ENCODE results near the gene ENPEP. TPM values are rescaled to one million over a fixed set of nuclear protein-coding genes. Genes with fewer than 3 reads are reported as not detected.

ENPEP gene
- polyA plus RNA-seq, 1 donor (not counting 4 experiments of a cell fraction or from before 2014, with no cell fraction given) = not detected

DNA sequence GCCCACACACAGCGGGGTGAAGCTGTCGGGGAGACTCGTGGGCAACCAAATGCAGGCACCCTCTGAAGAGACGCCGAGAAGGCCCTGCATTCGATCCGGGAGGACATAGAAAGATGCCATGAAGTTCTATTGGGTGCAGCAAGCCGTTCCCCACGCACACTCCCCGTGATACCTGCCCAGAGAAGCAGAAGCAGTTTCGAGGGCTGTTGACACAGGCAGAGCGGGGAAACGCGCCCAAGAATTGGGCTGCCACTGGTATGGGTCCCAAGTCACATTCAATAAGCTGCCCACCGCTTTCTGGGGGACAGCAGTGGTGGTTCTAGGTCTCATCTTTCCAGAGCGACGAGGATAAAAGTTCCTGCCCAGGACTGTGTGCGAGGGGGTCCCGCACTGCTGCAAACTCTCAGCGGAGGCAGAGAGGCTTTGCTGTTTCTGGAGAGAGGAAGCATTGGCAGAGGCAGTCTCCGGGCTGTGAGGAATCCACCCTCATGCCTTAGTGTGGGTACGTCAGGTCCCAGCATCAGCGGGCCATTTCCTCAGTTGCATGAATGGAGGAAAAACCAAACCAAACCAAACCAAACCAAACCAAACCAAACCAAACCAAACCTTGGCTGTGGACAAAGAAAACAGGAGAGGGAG lies 136.8 kb downstream of the ENPEP start:
- no peak overlapping the region for H3K9ac ChIP-seq (ENCODE audit: control insufficient read depth, extremely low read depth, insufficient read depth, low read length)
- no peak for TF ChIP-seq EZH2 (IDR thresholded peaks at IDR 0.05; ENCODE audit: low read length)
- TF ChIP-seq, protein P1, sequence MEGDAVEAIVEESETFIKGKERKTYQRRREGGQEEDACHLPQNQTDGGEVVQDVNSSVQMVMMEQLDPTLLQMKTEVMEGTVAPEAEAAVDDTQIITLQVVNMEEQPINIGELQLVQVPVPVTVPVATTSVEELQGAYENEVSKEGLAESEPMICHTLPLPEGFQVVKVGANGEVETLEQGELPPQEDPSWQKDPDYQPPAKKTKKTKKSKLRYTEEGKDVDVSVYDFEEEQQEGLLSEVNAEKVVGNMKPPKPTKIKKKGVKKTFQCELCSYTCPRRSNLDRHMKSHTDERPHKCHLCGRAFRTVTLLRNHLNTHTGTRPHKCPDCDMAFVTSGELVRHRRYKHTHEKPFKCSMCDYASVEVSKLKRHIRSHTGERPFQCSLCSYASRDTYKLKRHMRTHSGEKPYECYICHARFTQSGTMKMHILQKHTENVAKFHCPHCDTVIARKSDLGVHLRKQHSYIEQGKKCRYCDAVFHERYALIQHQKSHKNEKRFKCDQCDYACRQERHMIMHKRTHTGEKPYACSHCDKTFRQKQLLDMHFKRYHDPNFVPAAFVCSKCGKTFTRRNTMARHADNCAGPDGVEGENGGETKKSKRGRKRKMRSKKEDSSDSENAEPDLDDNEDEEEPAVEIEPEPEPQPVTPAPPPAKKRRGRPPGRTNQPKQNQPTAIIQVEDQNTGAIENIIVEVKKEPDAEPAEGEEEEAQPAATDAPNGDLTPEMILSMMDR (optimal IDR thresholded peaks at IDR 0.05 in 1 of 3, IDR thresholded peaks at IDR 0.05 in 1 of 3, conservative IDR thresholded peaks at IDR 0.05 in 1 of 3; ENCODE audit: extremely low read depth in 1 of 3, insufficient read depth in 2 of 3, low read length in 3 of 3) = no peak
- H3K27me3 ChIP-seq (ENCODE audit: control insufficient read depth, extremely low read depth, insufficient read depth, low read length) = peaks cover 91% of the 10 kb centered on the region
- no peaks in the 10 kb centered on the region for H3K79me2 ChIP-seq (ENCODE audit: control insufficient read depth, insufficient read depth, low read length)
- H3K9me1 ChIP-seq (ENCODE audit: control insufficient read depth, extremely low read depth, insufficient read depth, low read length) = no peaks in the 10 kb centered on the region
- no peaks in the 10 kb centered on the region for H3K9me3 ChIP-seq (ENCODE audit: control insufficient read depth, low read depth, low read length)
- H3K27ac ChIP-seq (ENCODE audit: control insufficient read depth, insufficient read depth, low read length) = no peak overlapping the region
- no peak overlapping the region for H3K4me2 ChIP-seq (ENCODE audit: control insufficient read depth, extremely low read depth, insufficient read depth, low read depth, low read length)
- dilution Hi-C loops (cut with MboI; ENCODE audit: extremely low pct_ligation_motif_present, low sequenced_read_pairs) = no loop called here
- H3K4me1 ChIP-seq (ENCODE audit: control insufficient read depth, extremely low read depth, insufficient read depth, low read length) = no peaks in the 10 kb centered on the region
- no peak overlapping the region for H3K4me3 ChIP-seq (ENCODE audit: control insufficient read depth in 2 of 3, extremely low read depth in 1 of 3, insufficient read depth in 2 of 3, low read depth in 1 of 3, low read length in 3 of 3)
- DNase-seq (ENCODE audit: low read depth, low spot score) (no peak), FAIRE-seq (no peak)
- H4K20me1 ChIP-seq (ENCODE audit: control insufficient read depth, extremely low read depth, insufficient read depth, low read length) = no peaks in the 10 kb centered on the region
- no peak overlapping the region for H2AFZ ChIP-seq (ENCODE audit: control insufficient read depth, low read length)
- H3K36me3 ChIP-seq (ENCODE audit: control insufficient read depth in 2 of 2, extremely low read depth in 1 of 2, insufficient read depth in 2 of 2, low read length in 2 of 2) = no peaks in the 10 kb centered on the region

GRCh38 chr4:110613745-110614144 lies 137.8 kb downstream of the ENPEP start:
- no peak overlapping the region for H3K27ac ChIP-seq (ENCODE audit: control insufficient read depth, insufficient read depth, low read length)
- H2AFZ ChIP-seq (ENCODE audit: control insufficient read depth, low read length) = no peak overlapping the region
- H3K79me2 ChIP-seq (ENCODE audit: control insufficient read depth, insufficient read depth, low read length) = no peaks in the 10 kb centered on the region
- DNase-seq (ENCODE audit: low read depth, low spot score) (no peak), FAIRE-seq (no peak)
- dilution Hi-C loops (cut with MboI; ENCODE audit: extremely low pct_ligation_motif_present, low sequenced_read_pairs) = no loop called here
- no peaks in the 10 kb centered on the region for H3K4me1 ChIP-seq (ENCODE audit: control insufficient read depth, extremely low read depth, insufficient read depth, low read length)
- H3K9me3 ChIP-seq (ENCODE audit: control insufficient read depth, low read depth, low read length) = peaks cover 7% of the 10 kb centered on the region
- no peak for TF ChIP-seq EZH2 (IDR thresholded peaks at IDR 0.05; ENCODE audit: low read length)
- TF ChIP-seq, protein P1 (optimal IDR thresholded peaks at IDR 0.05 in 1 of 3, IDR thresholded peaks at IDR 0.05 in 1 of 3, conservative IDR thresholded peaks at IDR 0.05 in 1 of 3; ENCODE audit: extremely low read depth in 1 of 3, insufficient read depth in 2 of 3, low read length in 3 of 3) = no peak
- no peaks in the 10 kb centered on the region for H3K36me3 ChIP-seq (ENCODE audit: control insufficient read depth in 2 of 2, extremely low read depth in 1 of 2, insufficient read depth in 2 of 2, low read length in 2 of 2)
- no peak overlapping the region for H3K4me2 ChIP-seq (ENCODE audit: control insufficient read depth, extremely low read depth, insufficient read depth, low read depth, low read length)
- H3K9me1 ChIP-seq (ENCODE audit: control insufficient read depth, extremely low read depth, insufficient read depth, low read length) = no peaks in the 10 kb centered on the region
- H3K4me3 ChIP-seq (ENCODE audit: control insufficient read depth in 2 of 3, extremely low read depth in 1 of 3, insufficient read depth in 2 of 3, low read depth in 1 of 3, low read length in 3 of 3) = no peak overlapping the region
- no peaks in the 10 kb centered on the region for H4K20me1 ChIP-seq (ENCODE audit: control insufficient read depth, extremely low read depth, insufficient read depth, low read length)
- H3K9ac ChIP-seq (ENCODE audit: control insufficient read depth, extremely low read depth, insufficient read depth, low read length) = no peak overlapping the region
- peaks cover 97% of the 10 kb centered on the region for H3K27me3 ChIP-seq (ENCODE audit: control insufficient read depth, extremely low read depth, insufficient read depth, low read length)
